HEK293T (cell line): ENCODE data around the gene TARBP2.

Experiments
- CTCF ChIA-PET: fragments of 350-600 bp; formaldehyde crosslinking; extraction: SDS; loops from one replicate; lab custom pipeline; 2021; ENCODE audit warnings: antibody characterized with exemption, inconsistent platforms; lab: Yijun Ruan, JAX
- POLR2A ChIA-PET: fragments of 350-600 bp; formaldehyde crosslinking; extraction: SDS; loops from one replicate; lab custom pipeline; 2020; ENCODE audit warnings: antibody characterized with exemption, inconsistent platforms; lab: Yijun Ruan, JAX
- DNase-seq: peaks from one replicate; pipeline ENCODE4 v3.0.0; 2012; ENCODE audit warnings: mixed read lengths; ENCODE audit errors: extremely low spot score
- ARNT ChIP-seq: fragments of 450-650 bp; IDR thresholded peaks from 2 replicates; pipeline ENCODE4 v1.6.1; 2017; ENCODE audit warnings: mild to moderate bottlenecking
- BHLHE40 ChIP-seq: fragments of 450-650 bp; IDR thresholded peaks from 2 replicates; pipeline ENCODE4 v1.6.1; 2016; ENCODE audit warnings: mild to moderate bottlenecking, moderate library complexity, borderline replicate concordance
- CTBP1 ChIP-seq: fragments of 450-650 bp; IDR thresholded peaks from 2 replicates; pipeline ENCODE4 v1.6.1; 2016; ENCODE audit warnings: borderline replicate concordance
- ELF4 ChIP-seq: fragments of 450-650 bp; IDR thresholded peaks from 2 replicates; pipeline ENCODE4 v1.6.1; 2017; ENCODE audit warnings: antibody characterized with exemption
- FOXA1 ChIP-seq: fragments of 450-650 bp; IDR thresholded peaks from 2 replicates; pipeline ENCODE4 v1.6.1; 2016; ENCODE audit warnings: mild to moderate bottlenecking
- FOXK2 ChIP-seq: fragments of 450-650 bp; IDR thresholded peaks from 2 replicates; pipeline ENCODE4 v1.6.1; 2016; ENCODE audit warnings: mild to moderate bottlenecking
- FOXM1 ChIP-seq: fragments of 450-650 bp; IDR thresholded peaks from 2 replicates; pipeline ENCODE4 v1.6.1; 2017; ENCODE audit warnings: mild to moderate bottlenecking, borderline replicate concordance
- HDGF ChIP-seq: fragments of 450-650 bp; IDR thresholded peaks from 2 replicates; pipeline ENCODE4 v1.6.1; 2017; ENCODE audit warnings: antibody characterized with exemption, borderline replicate concordance
- L3MBTL2 ChIP-seq: fragments of 450-650 bp; conservative IDR thresholded peaks from 2 replicates; pipeline ENCODE4 v1.6.1; 2016; ENCODE audit warnings: mild to moderate bottlenecking
- LEF1 ChIP-seq: fragments of 450-650 bp; IDR thresholded peaks from 2 replicates; pipeline ENCODE4 v1.6.1; 2017; ENCODE audit warnings: mild to moderate bottlenecking, borderline replicate concordance
- NFRKB ChIP-seq: fragments of 450-650 bp; IDR thresholded peaks from 2 replicates; pipeline ENCODE4 v1.6.1; 2016; ENCODE audit warnings: mild to moderate bottlenecking, moderate library complexity
- SP1 ChIP-seq: fragments of 450-650 bp; IDR thresholded peaks from 2 replicates; pipeline ENCODE4 v1.6.1; 2017
- SUZ12 ChIP-seq: fragments of 450-650 bp; IDR thresholded peaks from 2 replicates; pipeline ENCODE4 v1.6.1; 2016; ENCODE audit warnings: mild to moderate bottlenecking
- TARDBP ChIP-seq: fragments of 450-650 bp; IDR thresholded peaks from 2 replicates; pipeline ENCODE4 v1.6.1; 2016
- ZNF384 ChIP-seq: fragments of 450-650 bp; IDR thresholded peaks from 2 replicates; pipeline ENCODE4 v1.6.1; 2016
- TF ChIP-seq, protein P1 (sequence below): fragments of 450-650 bp; IDR thresholded peaks from 2 replicates; pipeline ENCODE4 v1.6.1; 2016

The TARBP2 gene

DNA sequence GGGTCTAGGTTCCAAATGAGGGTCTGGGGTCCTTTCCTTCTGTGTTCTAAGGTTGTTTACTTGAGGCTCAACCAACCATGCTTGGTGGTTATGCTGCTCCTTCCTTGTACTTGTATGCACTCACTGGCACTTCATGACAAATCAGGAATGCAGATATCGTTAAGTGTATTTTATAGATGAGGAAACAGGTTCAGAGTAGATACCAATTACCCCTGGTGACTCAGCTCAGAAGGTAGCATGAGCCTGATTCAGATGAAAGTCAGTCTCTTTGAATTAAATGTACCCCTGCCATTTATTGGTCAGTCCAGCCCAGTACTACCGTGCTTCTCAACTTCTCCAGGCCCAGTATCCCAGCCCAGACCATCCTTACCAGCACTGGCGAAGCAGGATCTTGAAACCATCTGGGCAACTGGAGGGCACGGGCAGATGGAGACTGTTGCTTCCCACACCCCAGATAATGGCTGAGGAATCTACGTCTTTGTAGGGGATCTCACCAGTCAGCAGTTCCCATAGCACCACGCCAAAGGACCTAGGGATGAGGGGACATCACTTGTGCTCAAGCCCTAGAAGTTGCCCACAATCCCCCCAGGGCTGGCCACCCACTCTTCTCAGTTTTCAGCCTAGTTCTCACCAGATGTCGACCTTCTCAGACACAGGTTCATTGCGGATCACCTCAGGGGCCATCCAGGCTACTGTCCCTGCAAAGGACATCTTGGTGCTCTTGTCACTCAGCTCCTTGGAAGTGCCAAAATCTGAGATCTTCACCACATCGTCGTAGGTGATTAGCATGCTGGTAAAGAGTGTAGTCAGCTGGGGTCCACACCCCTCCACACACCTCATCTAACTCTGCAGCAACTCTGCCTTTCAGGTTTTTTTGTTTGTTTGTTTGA is 16.2 kb upstream of the TARBP2 start:
- POLR2A ChIA-PET, result interaction anchor here (0.6 kb wide), 1 partner anchor 10 kb away, joined by 3 read pairs; no protein-coding TSS in a partner anchor
- CTCF ChIA-PET, result no interaction called here
- no peak for DNase-seq
- TF ChIP-seq FOXK2, result no peak
- no peak for TF ChIP-seq ELF4
- no peak for TF ChIP-seq TARDBP
- no peak for TF ChIP-seq NFRKB
- TF ChIP-seq FOXM1, result no peak
- no peak for TF ChIP-seq SUZ12
- TF ChIP-seq ARNT, result no peak
- no peak for TF ChIP-seq LEF1
- TF ChIP-seq, protein P1, sequence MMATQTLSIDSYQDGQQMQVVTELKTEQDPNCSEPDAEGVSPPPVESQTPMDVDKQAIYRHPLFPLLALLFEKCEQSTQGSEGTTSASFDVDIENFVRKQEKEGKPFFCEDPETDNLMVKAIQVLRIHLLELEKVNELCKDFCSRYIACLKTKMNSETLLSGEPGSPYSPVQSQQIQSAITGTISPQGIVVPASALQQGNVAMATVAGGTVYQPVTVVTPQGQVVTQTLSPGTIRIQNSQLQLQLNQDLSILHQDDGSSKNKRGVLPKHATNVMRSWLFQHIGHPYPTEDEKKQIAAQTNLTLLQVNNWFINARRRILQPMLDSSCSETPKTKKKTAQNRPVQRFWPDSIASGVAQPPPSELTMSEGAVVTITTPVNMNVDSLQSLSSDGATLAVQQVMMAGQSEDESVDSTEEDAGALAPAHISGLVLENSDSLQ, result no peak
- no peak for TF ChIP-seq ZNF384
- no peak for TF ChIP-seq FOXA1

DNA sequence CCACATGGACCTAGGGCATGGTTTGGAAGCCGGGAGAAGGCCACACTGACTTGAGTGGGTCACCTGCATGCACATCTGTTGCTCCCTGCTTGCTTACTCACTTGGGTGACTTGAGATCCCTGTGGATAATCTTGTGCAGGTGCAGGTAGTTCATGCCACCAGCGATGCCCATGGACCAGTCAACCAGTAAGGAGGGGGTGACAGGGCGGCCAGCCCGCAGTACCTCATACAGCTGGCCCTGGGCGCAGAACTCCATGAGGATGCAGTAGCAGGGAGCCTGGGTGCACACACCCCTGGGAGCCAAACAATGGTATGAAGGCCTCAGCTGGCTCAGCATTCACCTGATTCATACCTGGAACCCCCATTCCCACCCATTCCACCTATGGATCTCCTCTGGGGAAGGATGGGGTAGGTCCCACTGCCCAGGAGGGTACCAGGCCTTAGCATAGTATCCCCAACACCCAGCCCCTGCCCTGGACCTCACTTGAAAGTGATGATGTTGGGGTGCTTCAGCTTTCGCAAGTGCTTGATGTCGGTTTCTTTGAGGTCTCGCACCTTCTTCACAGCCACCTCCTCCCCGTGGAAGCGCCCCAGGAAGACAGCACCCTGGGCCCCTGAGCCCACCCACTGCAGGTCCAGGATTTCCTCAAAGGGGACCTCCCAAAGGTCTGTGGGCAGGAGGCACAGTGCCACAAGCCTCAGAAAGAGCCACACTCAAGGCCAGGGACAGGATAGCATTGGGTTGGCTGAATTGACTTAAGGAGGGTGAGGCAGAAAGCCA is 14.9 kb upstream of the TARBP2 start:
- TF ChIP-seq ELF4 (no peak), SP1 (no peak), ARNT (no peak), FOXM1 (no peak), FOXK2 (no peak), SUZ12 (no peak), ZNF384 (no peak), LEF1 (no peak), BHLHE40 (no peak), L3MBTL2 (no peak), NFRKB (no peak), TARDBP (no peak), HDGF (no peak), CTBP1 (no peak), FOXA1 (no peak)
- TF ChIP-seq, protein P1, result no peak
- DNase-seq, result no peak
- ChIA-PET POLR2A (interaction anchor here (1.2 kb wide), 1 partner anchor 15 kb away, joined by 5 read pairs; the partner anchor contains the start of gene TARBP2), CTCF (no interaction called here)

DNA sequence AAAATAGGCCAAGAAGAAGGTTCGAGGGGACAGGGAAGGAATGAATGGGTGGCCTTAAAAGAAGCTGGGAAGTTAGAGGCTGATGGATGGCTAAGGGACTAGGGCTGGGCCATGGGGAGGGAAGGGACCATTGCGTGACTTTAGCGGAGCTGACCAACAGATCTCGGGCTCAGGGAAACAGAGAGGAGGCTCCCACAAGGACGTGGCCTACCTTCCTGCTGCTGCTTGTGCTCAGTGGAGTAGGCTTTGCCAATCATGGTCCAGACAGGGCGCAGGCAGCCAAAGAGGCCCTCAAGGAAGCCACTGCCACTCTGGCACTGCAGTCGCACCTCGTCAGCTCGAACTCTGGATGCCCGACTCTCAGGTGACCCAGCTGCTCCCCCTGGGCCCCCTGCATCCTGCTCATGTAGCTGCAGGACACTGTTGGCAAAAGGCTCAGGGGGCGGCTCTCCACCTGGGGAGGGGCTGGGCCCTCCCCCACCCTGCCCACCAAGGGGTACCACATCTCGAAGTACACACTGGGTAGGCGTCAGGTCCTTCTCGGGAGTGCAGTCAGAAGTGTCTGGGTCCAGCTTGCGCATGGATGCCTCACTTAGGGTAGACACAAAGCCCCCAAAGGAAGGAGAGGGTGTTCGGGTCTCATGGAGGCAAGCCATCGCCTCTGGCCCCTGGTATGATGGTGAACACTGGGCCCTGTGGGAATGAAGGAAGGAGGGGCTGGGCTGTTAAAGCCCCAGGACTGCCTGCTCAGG is 14.2 kb upstream of the TARBP2 start:
- DNase-seq, result no peak
- POLR2A ChIA-PET, result interaction anchor here (1.2 kb wide), 1 partner anchor 14 kb away, joined by 5 read pairs; the partner anchor contains the start of gene TARBP2
- TF ChIP-seq ZNF384, result no peak
- no peak for TF ChIP-seq SP1
- TF ChIP-seq BHLHE40, result no peak
- TF ChIP-seq L3MBTL2, result no peak
- no peak for TF ChIP-seq ARNT
- TF ChIP-seq, protein P1, result no peak
- no peak for TF ChIP-seq ELF4
- TF ChIP-seq NFRKB, result no peak
- no peak for TF ChIP-seq CTBP1
- CTCF ChIA-PET, result no interaction called here

DNA sequence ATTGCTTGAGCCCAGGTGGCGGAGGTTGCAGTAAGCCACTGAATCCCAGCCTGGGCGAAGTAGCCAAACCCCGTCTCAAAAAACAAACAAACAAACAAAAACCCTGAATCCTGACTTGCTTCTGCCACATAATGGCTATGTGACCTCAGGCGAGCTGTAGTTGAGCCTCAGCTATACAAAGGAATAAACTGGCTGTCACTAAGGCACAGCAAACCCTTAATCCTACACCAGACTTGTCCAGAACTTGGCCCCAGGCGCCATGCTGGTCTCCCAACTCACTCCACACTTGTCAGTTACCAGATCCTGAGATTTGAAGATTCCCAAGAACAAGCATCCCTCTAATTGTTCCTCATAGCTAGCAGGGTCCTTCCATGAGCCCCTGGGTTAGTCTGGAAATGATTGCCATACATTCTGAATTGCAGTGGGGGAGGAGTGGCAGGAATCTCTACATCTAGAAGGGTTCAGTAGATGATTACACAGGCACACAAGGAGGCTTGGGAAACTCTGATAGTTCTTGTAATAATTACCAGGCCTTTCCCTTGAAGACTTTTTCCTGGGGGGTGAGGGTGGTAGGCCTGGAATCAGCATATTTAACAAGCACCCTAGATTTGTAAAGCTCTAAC is 11.7 kb upstream of the TARBP2 start:
- CTCF ChIA-PET, result no interaction called here
- no peak for DNase-seq
- POLR2A ChIA-PET, result interaction anchor here (0.6 to 2.6 kb wide), 4 partner anchors 10 to 419 kb away, joined by 3 to 14 read pairs (median 4); partner anchors contain the start of genes MAP3K12 and TARBP2
- TF ChIP-seq ARNT (no peak), SUZ12 (no peak), LEF1 (no peak), L3MBTL2 (no peak), ZNF384 (no peak), NFRKB (no peak), BHLHE40 (no peak), CTBP1 (no peak), HDGF (no peak), ELF4 (no peak), TARDBP (no peak), FOXK2 (no peak), SP1 (no peak), FOXA1 (no peak), FOXM1 (no peak)
- TF ChIP-seq, protein P1, result no peak
